CD4-positive, alpha-beta T cell treated with Interleukin-1 beta for 1 hour (primary cell): Measurements from ENCODE around the gene POLR2E.

ENCODE experiments used
- DNase-seq, 2 donors: peaks; one replicate each; pipeline ENCODE4 v3.0.0-alpha.2; 2020 to 2022

Gene POLR2E

DNA sequence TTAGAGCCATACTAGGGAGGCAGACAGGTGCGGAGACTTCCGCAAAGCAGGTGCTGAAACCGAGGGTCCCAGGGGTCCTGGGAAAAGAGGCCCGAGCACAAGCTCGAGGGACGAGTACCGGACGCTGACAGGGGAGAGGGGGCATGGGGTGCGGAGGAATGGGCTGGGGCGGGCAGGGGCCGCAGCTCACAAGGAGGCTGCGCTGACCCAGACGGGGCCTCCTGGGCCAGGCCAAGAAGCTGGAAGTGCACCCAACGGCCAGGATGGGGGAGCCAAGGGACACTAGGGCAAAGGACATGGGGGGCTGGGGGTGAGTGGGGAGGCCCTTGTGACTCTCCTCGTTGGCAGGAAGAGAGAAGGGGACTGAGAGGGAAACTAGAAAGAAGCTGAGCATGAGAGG is 1.8 kb downstream of the POLR2E start:
- no peak for DNase-seq

DNA sequence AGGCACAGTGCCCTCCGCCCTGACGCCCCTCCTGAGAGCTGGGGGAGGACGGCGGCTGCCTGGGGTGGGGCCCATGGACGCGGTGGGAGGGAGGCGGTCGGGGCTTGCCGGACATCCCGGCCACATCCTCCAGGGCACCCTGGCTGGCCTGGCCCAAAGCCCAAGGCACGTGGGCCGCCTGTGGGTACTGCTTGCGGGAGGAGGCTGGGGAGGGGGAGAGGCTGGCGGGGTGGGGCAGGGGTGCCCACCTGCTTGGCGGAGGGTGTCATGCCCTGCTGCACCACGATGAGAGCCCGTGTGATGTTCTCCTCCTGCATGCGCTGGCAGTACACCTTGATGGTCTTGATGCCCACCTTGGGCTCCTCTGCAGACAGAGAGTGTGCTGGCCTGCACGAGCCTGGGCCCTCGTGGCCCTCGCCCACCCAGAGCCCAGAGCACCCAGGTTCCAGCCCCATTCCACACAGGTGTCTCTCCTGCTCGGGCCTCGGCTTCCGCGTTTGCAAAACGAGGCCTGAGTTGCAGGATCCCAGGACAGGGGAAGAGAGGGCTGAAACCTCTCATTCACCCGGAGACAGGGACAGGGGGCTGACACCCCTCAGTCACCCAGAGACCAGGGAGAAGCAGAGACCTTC is 3.5 kb downstream of the POLR2E start:
- no peak for DNase-seq

DNA sequence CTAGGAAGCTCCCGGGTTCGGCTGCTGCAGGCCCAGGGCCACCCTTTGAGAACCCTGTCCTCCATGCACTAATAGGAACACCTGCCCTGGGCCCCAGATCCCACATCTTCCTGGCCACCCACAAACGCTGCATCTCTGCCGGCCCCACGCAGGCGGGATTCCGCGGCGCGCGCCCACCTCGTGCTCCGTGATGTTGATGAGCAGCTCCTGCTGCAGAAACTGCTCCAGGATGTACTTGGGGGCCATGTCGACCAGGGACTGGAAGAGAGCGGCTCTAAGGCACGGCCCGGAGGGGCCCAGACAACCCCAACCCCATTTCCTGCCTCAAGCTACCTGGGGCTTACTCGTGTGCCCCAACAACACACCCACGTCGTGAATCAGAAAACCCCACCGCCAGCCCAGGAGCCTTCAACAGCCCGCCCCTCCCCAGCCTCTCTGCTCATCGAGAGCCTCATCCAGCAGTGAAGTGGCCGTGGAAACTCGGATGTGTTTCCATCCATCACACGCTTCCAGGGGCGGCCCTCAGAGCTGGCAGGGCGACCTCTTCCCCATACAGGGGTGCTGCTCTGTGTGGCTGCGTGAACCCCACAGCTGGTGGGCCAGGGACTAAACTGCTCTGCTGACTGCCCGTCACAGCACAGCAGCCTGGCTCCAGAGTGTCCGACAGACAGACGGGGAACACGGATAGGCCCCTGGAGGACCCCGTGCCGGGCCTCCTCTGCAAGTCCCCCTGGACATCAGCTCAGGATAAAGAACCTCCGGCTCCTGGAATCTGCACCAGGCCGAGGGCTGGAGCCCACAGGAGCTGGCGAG is 4.2 kb downstream of the POLR2E start:
- DNase-seq: peak in 1 of 2 donors; percentile 2

DNA sequence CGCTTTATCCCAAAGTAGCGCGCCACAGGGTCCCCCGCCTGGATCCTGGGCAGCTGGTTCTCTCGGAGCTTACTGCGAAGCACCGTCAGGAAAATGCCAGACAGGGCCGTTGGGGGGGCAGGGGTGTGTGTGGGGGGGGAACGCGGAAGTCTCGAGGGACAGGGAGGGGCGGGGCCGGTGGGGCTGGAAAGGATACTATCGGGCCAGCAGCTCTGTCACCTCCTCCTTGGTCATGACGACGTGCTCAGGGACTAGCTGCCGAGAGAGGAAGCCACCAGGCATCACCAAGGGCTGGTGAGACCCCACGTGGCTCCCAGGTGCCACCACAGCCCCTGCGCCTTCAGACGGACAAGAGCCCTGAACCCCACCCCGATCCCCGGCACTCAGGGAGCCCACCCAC is 5.3 kb downstream of the POLR2E start:
- peak; percentile 63 to 73 for DNase-seq

DNA sequence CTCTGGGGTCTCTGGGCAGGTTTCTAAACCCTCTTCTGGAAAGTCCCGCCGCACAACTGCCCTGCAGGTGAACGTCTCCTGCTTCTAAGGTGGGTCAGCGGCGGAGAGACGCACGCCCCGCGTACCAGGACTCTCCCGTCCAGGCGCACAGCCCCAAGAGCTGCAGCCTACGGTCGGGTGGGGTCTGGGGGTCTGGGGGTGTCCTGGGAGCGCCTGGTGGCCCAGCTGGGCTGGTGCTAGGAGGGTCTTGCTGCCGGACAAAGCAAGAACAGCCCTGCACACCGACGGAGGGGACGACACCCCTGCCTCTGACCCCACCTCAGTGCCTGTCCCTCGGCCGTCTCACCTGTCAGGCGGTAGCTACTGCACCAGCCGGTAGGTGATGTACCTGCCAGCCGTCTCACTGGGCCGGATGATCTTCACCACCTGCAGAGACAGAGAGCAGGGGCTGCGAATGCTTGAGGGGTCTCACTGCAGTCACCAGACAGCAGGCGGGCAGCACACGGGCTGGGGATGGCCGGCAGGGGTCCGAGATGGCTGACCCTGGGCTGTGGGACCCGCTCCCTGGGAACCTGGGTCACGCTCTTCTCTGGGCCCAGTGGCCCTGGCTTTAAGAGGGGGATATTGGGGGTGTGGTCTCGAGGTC is 5.9 kb downstream of the POLR2E start:
- no peak for DNase-seq

DNA sequence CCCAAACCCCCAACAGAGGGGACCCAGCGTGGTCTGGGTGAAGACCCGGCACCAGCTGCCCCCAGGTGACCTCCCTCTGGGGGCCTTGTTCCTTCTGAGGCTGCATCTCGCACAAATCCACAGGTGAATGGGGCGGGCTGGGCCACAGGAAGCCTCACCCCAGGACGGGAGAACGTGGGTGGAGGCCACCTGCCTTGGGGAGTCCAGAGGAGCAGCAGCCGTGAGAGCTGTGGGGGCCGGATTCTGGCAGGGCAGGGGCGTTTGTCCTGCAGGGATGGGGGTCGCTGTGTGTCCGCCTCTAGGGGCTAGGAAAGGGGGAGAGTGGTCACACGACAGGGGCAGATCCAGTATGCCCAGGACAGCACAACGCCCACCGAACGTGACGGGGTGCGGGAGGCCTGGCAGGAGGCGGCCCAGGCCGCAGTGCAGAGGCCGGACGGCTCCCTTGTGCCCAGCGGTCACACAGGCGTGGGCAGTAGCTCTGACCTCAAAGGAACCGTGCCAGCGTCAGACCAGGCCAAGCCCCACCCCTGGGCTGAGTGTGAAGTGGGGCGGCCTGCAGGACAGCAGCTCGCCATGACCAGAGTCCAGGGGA is 6.7 kb downstream of the POLR2E start:
- DNase-seq: no peak

DNA sequence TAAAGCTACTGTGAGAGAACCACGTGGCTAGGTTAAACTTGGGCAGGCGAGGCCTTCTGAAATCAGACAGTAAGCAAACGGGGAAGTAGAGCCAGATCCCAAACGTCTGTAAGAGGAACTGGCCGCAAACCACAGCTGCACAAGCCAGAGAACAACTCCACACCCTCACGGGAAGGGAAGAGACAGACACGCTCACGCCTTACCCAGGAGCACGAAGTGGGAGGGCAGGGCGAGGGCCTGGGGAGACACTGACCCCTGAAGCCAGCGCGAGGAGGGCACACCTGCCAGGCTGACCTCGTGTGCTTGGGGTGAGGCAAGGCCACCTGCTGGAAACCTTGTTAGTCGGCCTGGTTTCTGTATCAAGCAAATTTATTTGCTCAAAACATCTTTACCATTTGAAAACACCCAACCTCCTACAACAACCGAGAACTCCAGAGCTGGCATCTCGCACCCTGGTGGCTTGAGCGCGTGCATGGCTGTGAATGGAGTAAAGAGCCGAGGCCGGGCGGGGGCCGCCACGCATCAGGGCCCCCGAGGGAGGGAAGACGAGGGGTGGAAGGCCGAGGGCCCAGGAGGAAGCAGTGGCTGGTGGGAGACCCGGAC is 7.3 kb downstream of the POLR2E start:
- peak; percentile 56 to 77 for DNase-seq

DNA sequence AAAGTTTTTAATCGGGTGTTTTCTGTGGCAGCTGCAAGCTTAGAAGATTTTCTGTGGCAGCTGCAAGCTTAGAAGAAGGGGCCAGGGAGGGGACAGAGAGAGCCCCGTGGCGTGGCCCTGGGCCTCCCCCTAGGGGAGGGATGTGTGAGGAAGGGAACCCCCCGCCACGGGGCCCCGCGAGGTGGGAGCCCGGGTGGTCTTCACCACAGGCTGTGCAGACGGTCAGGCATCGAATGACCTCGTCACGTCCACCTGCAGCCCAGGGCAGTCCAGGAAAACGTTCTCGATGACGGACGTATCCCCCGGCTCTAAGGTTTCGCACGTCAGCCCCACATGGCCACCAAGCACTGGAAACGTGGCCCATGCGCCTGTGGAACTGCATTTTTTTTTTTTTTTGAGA is 8.6 kb downstream of the POLR2E start:
- no peak for DNase-seq

DNA sequence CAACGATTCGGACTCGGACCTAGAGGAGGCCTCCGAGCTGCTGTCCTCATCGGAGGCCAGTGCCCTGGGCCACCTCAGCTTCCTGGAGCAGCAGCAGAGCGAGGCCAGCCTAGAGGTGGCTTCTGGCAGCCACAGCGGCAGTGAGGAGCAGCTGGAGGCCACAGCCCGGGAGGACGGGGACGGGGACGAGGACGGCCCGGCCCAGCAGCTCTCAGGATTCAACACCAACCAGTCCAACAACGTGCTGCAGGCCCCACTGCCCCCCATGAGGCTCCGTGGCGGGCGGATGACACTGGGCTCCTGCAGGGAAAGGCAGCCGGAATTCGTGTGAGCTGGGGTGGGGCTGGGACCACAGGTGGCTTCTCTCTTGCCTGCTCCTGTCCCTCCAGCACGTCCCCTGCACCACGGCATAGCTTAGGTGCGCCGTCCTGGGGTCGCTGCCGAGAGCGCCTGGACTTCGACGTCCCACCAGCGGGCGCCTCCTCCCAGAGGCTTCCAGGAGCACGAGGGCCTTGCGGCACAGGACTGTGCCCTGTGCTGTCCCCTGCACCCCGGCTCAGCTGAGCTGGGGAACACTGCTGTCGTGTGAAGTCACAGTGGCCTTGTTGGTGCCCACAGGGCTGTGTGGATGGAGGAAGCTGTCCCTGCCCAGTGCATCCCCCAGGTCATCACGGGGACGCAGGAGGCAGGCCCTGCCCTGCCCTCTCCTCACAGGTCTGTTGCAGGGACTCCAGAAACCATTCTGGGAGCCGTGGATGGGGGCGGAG is 9.3 kb downstream of the POLR2E start:
- DNase-seq: no peak

DNA sequence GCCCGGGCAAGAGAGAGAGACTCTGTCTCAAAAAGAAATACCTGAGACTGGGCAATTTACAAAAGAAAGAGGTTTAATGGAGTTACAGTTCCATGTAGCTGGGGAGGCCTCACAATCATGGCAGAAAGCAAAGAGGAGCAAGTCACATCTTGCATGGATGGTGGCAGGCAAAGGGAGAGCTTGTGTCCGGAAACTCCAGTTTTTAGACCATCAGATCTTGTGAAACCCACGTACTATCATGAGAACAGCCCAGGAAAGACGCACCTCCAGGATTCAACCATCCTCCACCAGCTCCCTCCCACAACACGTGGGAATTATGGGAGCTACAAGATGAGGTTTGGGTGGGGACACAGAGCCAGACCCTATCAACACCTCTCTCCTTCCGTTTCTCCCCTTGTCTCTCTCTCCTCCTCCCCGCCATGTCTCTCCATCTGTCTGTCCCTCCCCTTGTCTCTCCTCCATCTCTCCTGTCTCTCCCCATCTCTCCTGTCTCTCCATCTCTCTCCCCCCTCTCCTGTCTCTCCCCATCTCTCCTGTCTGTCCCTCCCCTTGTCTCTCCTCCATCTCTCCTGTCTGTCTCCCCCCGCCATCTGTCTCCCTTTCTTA is 10.0 kb downstream of the POLR2E start:
- no peak for DNase-seq

DNA sequence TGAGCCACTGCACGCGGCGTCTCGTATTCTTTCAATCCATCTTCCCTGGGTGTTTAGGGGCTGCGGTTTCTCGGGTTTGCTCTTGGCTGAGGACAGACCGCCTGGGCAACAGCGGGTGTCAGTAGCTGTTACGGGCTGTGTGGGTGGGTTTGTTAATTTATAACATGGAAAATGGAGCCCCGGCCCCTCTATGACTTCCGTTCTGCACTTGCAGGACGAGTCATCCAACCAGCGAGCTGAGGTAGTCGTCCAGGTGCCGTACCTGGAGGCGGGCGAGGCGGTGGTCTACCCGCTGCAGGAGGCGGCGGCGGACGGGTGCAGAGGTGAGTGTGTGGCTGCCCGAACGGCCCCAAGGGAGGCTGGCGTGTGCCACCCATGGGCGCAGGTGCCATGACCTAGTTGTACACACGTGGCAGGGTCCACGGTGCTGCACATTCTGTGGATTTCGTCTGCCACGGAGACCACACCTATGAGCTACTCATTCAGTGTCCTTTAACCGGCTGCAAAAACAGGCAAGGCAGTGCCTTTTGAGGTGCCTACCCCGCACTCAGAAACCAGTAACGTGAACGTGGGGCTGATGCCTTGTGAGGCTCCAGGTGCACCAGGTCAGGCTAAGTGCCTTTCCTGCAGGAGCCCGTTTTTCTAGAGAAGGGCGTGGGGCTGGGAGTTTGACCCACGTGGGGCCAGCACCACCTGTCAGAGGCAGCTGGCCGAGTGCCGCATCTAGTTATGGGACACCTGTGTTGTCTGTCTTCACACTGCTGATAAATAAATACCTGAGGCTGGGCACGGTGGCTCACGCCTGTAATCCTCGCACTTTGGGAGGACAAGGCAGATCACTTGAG is 10.9 kb downstream of the POLR2E start:
- no peak for DNase-seq

DNA sequence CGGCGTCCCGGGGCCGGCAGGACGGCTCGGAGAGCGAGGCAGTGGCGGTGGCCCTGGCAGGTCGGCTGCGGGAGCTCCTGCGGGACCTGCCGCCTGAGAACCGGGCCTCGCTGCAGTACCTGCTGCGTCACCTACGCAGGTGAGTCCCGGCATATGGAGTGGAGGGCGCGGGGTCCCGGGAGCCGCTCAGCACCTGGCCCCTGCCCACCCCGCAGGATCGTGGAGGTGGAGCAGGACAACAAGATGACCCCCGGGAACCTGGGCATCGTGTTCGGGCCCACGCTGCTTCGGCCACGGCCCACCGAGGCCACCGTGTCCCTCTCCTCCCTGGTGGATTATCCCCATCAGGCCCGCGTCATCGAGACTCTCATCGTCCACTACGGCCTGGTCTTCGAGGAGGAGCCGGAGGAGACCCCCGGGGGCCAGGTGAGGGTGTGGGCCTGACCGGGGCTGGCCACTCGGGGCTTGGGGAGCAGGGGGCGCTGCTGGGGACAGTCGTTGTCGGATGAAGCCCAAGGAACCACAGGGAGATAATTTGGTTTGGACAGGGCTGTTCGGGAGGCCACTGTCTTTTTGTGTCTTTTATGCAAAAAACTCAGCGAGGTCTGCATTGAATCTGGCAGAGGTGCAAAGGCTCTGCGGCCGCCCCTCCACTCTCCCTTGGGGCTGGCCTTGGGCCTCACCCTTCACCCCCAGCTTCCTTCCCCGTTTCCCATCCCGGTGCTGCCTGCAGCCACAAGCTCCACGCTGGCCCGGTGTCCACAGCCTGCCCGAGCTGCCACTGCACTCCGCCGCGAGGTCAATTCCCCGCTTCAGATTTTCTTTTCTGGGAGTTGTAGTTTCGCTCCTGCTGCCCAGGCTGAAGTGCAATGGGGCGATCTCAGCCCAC is 12.0 kb downstream of the POLR2E start:
- DNase-seq: no peak

DNA sequence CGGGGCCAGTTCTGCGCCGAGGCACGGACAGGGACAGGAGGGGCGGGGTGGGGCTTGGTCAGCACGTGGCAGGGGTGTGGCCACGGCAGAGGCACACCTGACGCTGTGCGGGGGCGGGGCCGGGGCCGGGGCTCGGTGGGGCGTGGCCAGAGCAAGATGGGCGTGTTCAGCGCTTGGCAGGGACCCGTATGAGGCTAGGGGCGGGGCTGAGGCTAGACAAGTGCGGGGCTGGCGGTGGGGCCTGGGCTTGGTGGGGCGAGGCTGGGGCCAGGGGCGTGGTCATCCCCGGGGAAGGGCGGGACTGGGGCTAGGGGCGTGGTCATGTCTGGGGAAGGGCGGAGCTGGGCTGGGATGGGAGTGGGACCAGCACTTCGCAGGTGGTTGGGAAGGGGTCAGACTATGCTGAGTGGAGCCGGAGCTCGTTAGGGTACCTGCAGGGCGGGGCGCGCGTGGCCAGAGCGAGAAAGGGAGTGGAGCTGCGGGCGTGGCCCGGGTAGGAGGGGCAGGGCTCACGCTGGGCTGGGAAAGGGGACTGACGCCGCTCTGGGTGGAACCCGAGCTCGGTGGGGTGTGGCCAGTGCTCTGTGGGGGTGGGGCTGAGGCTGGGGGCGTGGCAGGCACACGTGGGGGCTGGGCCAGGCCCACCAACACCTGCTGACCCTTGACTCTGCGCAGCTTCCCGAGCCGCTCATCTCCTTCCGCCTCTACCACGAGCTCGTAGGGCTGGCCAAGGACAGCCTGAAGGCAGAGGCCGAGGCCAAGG is 12.8 kb downstream of the POLR2E start:
- DNase-seq: peak; percentile 88 to 93

DNA sequence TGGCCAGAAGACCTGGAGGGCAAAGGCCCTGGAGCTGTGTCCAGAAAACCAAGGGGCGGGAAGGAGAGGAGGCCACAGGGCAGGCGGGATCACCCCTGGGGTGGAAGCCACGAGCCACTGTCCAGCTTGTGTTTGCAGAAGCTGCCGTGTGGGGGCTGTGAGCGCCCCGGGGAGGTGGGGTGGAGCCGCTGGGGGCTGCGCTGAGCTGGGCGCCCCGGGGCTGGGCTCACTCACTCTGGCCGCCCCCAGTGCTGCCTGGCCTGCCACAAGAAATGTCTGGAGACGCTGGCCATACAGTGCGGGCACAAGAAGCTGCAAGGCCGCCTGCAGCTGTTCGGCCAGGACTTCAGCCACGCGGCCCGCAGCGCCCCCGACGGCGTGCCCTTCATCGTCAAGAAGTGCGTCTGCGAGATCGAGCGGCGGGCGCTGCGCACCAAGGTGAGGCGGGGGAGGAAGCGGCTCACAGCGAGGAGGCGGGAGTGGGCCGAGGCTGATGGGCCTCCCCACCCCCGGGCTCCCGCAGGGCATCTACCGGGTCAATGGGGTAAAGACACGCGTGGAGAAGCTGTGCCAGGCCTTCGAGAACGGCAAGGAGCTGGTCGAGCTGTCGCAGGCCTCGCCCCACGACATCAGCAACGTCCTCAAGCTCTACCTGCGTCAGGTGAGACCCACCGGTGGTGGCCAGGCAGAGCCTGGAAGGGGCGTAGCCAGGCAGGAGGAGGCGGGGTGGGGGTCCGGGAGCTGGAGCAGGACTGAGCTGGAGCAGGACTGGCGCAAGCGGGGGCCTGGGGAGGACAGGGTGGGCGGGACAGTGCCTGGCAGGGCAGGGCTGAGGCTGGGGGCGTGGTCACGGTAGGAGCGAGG is 13.6 kb downstream of the POLR2E start:
- DNase-seq: no peak

DNA sequence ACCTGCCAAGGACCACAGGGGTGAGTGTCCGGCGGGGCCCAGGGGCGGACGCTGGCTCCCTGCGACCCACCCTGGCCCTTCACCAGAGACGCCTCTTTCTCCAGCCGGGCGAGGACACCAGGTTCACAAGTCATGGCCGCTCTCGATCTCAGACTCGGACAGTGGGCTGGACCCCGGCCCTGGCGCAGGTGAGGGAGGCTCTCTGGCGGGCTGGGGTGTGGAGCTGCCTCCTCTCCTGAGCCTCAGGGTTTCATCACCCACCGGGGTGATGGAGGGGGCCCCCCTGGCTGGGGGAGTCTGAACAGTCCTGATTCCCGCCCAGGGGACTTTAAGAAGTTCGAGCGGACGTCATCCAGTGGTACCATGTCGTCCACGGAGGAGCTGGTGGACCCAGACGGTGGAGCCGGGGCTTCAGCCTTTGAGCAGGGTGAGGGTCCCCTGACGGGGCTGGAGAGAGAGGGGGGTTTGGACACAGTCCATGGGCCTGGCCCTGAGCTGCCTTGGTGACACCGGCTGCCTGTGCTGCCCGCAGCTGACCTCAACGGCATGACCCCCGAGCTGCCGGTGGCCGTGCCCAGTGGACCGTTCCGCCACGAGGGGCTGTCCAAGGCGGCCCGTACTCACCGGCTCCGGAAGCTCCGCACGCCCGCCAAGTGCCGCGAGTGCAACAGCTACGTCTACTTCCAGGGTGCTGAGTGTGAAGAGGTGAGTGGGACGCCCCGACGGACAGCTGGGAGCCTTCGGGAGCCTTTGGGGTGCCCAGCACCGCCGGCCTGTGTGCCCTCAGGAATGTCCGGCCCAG is 14.6 kb downstream of the POLR2E start:
- DNase-seq: no peak

DNA sequence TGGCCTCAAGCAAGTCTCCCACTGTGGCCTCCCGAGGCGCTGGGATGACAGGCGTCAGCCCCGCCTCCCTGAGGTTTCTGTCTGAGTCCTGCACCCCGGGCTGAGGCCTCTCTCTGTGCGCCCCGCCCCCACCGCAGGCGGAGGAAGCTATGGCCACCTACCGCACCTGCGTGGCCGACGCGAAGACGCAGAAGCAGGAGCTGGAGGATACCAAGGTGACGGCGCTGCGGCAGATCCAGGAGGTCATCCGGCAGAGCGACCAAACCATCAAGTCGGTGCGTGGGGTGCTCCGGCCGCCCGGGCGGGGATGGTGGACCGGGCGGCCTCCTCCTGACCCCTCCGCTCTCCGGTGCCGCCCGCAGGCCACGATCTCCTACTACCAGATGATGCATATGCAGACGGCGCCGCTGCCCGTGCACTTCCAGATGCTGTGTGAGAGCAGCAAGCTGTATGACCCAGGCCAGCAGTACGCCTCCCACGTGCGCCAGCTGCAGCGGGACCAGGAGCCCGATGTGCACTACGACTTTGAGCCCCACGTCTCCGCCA is 15.5 kb downstream of the POLR2E start:
- DNase-seq: peak; percentile 62 to 70

DNA sequence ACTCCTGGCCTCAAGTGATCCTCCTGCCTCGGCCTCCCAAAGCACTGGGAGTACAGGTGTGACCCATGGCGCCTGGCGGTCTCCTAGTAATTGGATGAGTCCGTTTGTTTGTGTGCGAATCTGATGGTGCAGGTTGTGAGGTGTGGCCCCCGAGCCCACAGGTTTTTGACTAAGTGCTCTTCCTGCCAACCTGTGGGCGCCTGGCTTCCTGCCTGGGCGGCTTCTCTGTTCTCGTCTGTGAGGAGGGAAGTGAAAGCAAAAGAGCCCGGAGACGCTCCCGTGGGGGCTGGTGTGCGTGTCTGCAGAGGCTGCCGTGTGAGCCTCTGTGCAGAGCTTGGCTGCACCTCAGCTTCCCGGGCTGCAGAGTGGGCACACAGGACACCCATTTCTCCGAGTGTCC is 18.2 kb downstream of the POLR2E start:
- peak; percentile 94 to 95 for DNase-seq
